ENCODE measurements around the gene RPL3.

RPL3 gene

DNA sequence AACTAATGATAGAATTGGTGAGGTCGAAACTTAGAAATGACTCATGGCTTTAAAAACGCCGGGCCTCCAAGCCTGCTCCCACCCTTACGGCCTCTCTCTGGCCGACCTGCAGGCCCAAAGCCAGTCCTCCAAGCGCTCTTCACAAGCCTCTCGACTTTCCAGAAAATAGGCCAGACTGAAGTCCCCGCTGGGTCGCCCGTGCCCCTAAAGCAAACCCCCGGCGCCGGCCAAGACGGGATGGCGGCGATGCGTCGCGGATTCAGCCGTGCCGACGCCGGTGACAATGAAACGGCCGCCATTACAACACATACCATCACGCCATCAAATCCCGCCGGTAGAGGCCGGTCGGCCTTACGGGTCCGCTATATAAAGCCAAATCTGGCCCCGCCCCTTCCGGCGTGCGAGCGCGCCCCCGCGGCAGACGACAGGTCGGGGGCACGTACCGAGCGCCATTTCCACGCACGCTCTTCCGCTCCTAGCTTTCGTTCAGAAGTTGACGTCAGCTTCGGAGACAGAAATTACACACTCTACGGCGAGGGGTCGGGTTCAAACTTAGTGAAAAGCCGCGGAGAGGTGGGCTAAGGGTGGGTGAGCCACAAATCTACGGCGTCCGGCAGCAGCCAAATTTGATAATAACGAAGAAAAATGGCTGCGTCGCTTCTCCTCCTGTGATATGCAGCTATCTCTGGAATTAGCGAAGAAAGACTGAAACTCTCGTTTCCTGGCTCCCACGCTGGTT, at the start of gene RPL3:
TSS of gene RPL3 (minus strand) at position 340 of the 739 bp plus-strand sequence. CDS start at position 314, 26 bp downstream.
- Histone ChIP-seq H3K27ac (ENCODE audit: low read depth, low read length, poor library complexity, severe bottlenecking) (peak within 1 kb of the TSS; percentile 80), H3K9me3 (ENCODE audit: low read length) (no peaks in the 10 kb centered on the region), H3K9ac (ENCODE audit: low read length) (peak within 1 kb of the TSS; percentile 93), H3K4me1 (ENCODE audit: insufficient read depth, low read length, severe bottlenecking) (peaks cover 26% of the 10 kb centered on the region), H3K9me2 (ENCODE audit: low read depth, low read length) (no peaks in the 10 kb centered on the region), H2AFZ (ENCODE audit: low read length) (0 out of 2 replicates have a peak within 1 kb of the TSS, but pooled peaks have one; percentile 1), H3K4me3 (ENCODE audit: low read depth, low read length, poor library complexity, severe bottlenecking) (peak within 1 kb of the TSS; percentile 83), H3K36me3 (ENCODE audit: insufficient read depth, low read length) (peaks cover 47% of the 10 kb centered on the region), H3F3A (ENCODE audit: insufficient read depth, low read length) (no peaks in the 10 kb centered on the region), H4K20me1 (ENCODE audit: insufficient read depth, low read length) (no peaks in the 10 kb centered on the region), H3K79me2 (ENCODE audit: insufficient read depth, low read length) (peaks cover 7% of the 10 kb centered on the region; the same call in 1 of the 2 replicates), H3K4me2 (ENCODE audit: low read length) (peak within 1 kb of the TSS; percentile 93), H3K27me3 (ENCODE audit: insufficient read depth, low read length) (no peaks in the 10 kb centered on the region)
- TF ChIP-seq, protein P1, sequence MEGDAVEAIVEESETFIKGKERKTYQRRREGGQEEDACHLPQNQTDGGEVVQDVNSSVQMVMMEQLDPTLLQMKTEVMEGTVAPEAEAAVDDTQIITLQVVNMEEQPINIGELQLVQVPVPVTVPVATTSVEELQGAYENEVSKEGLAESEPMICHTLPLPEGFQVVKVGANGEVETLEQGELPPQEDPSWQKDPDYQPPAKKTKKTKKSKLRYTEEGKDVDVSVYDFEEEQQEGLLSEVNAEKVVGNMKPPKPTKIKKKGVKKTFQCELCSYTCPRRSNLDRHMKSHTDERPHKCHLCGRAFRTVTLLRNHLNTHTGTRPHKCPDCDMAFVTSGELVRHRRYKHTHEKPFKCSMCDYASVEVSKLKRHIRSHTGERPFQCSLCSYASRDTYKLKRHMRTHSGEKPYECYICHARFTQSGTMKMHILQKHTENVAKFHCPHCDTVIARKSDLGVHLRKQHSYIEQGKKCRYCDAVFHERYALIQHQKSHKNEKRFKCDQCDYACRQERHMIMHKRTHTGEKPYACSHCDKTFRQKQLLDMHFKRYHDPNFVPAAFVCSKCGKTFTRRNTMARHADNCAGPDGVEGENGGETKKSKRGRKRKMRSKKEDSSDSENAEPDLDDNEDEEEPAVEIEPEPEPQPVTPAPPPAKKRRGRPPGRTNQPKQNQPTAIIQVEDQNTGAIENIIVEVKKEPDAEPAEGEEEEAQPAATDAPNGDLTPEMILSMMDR (IDR thresholded peaks at IDR 0.05; ENCODE audit: low read length), result no peak
- TF ChIP-seq EZH2 (IDR thresholded peaks at IDR 0.05; ENCODE audit: borderline replicate concordance, low read length), result no peak

DNA sequence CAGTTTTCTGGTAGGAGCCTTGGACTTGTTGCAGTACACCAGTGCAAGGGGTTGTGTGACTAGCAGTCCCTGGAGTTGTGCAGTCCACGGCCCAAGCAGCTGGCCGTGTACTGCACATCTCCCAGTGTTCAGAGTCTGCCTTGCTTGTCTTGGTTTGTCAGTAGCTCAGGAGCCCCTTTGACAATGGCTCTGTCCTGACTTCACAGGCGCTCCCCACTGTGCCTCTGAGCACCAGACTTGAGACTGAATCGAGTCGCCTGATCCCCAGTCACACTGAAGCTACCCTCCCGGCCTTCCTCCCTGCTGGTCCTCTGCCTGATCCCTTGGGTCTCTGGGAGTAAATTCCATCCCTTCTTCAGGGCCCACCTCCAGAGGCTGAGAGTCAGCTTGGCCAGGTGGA, 49.8 kb upstream of the RPL3 start:
- no peaks in the 10 kb centered on the region for H3F3A ChIP-seq (ENCODE audit: insufficient read depth, low read length)
- no peaks in the 10 kb centered on the region for H3K9me3 ChIP-seq (ENCODE audit: low read length)
- H3K79me2 ChIP-seq (ENCODE audit: insufficient read depth, low read length), result no peaks in the 10 kb centered on the region
- H3K27ac ChIP-seq (ENCODE audit: low read depth, low read length, poor library complexity, severe bottlenecking), result no peak overlapping the region
- no peak overlapping the region for H3K4me3 ChIP-seq (ENCODE audit: low read depth, low read length, poor library complexity, severe bottlenecking)
- no peaks in the 10 kb centered on the region for H3K9me2 ChIP-seq (ENCODE audit: low read depth, low read length)
- H4K20me1 ChIP-seq (ENCODE audit: insufficient read depth, low read length), result no peaks in the 10 kb centered on the region
- H3K4me1 ChIP-seq (ENCODE audit: insufficient read depth, low read length, severe bottlenecking), result no peaks in the 10 kb centered on the region
- no peak overlapping the region for H2AFZ ChIP-seq (ENCODE audit: low read length)
- no peak overlapping the region for H3K4me2 ChIP-seq (ENCODE audit: low read length)
- no peak overlapping the region for H3K9ac ChIP-seq (ENCODE audit: low read length)
- no peak for TF ChIP-seq EZH2 (IDR thresholded peaks at IDR 0.05; ENCODE audit: borderline replicate concordance, low read length)
- TF ChIP-seq, protein P1 (IDR thresholded peaks at IDR 0.05; ENCODE audit: low read length), result no peak
- no peaks in the 10 kb centered on the region; the same call in 1 of the 2 replicates for H3K27me3 ChIP-seq (ENCODE audit: insufficient read depth, low read length)
- no peaks in the 10 kb centered on the region for H3K36me3 ChIP-seq (ENCODE audit: insufficient read depth, low read length)

DNA sequence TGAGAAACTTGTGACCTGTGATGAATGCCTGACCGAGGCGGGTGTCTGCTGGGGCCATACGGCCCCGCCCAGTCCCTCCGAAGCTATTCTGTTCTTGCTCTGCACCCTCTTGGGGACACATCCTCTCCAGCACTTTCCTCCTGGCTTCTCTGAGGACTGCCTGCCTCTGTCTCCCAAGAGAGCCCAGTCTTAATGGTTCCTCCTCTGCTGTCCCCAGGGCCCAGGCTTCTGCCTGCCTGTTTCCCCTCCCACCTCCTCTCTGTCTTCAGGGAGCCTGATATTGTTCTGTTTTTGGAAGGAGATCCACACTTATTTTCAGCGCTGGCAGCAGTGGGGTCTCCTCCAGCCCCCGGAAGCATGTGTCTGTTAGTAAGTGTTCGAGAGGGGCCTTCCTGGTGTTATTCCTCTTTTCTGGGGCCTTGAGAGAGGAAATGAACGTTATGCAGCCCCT, 49.1 kb upstream of the RPL3 start:
- H3K9ac ChIP-seq (ENCODE audit: low read length), result no peak overlapping the region
- no peaks in the 10 kb centered on the region for H3F3A ChIP-seq (ENCODE audit: insufficient read depth, low read length)
- no peak overlapping the region for H2AFZ ChIP-seq (ENCODE audit: low read length)
- H3K9me2 ChIP-seq (ENCODE audit: low read depth, low read length), result no peaks in the 10 kb centered on the region
- H3K27me3 ChIP-seq (ENCODE audit: insufficient read depth, low read length), result no peaks in the 10 kb centered on the region; the same call in 1 of the 2 replicates
- H4K20me1 ChIP-seq (ENCODE audit: insufficient read depth, low read length), result no peaks in the 10 kb centered on the region
- no peak overlapping the region for H3K4me2 ChIP-seq (ENCODE audit: low read length)
- H3K4me3 ChIP-seq (ENCODE audit: low read depth, low read length, poor library complexity, severe bottlenecking), result no peak overlapping the region
- H3K9me3 ChIP-seq (ENCODE audit: low read length), result no peaks in the 10 kb centered on the region
- H3K79me2 ChIP-seq (ENCODE audit: insufficient read depth, low read length), result no peaks in the 10 kb centered on the region
- no peak overlapping the region for H3K27ac ChIP-seq (ENCODE audit: low read depth, low read length, poor library complexity, severe bottlenecking)
- no peaks in the 10 kb centered on the region for H3K36me3 ChIP-seq (ENCODE audit: insufficient read depth, low read length)
- H3K4me1 ChIP-seq (ENCODE audit: insufficient read depth, low read length, severe bottlenecking), result no peaks in the 10 kb centered on the region
- TF ChIP-seq, protein P1 (IDR thresholded peaks at IDR 0.05; ENCODE audit: low read length), result no peak
- no peak for TF ChIP-seq EZH2 (IDR thresholded peaks at IDR 0.05; ENCODE audit: borderline replicate concordance, low read length)

Measured in OCI-LY1 (cell line).